NCI-H524 treated with DMSO at 0.1 percent for 48 hours (cell line): ENCODE measurements around the gene C1orf226.

Source experiments
- DNase-seq: peaks from one replicate; lab custom pipeline; 2025; lab: John Stamatoyannopoulos, UW

The C1orf226 gene

DNA sequence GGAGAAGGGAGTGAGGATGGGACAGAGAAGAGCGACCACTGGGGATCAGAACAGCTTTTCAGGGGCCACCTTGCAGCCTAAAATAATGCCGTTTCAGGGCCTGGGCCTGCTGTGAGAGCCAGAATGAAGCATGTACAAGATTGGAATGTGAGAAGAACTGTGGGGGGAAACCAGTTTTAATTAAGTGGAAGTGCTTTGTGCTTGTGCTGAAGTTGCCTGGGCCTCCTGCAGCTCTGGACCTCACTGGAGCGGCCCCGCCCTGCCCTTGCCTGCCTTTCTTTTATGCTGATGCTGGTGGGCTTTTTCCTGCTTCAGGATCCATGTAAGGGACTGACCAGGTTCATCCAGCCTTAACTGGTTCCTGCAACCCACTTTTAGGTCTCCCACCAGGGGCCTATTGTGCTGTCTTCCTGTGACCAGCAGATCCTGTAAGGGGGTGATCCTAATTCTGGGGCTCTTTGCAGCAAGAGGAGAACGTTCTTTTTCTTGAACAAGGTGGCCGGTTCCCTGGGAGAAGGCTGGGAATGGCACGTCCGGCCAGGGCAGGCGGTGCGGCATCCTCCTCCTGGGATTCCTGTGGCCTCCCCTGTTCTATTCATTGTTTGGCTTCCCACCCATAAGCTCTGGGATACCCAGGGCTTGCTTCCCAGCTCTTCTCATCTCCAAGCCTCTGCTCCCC, 3.2 kb downstream of the C1orf226 start:
- no peak for DNase-seq

DNA sequence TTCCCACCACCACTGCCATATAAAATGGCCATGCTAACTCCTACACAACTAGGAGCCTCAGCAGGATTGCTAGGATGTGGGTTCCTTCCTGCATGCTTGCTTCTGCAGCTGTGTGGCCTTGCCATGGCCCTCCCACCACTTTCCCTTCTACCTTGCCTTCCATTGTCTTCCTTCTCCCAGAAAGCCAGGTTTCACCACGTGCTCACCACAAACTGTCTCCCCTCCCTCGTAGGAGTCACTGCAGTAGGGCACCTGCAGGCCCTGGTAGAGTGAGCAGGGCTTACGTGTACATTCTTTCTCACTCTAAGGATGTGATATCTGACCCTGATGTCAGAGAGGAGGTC, 3.7 kb downstream of the C1orf226 start:
- DNase-seq, result no peak

DNA sequence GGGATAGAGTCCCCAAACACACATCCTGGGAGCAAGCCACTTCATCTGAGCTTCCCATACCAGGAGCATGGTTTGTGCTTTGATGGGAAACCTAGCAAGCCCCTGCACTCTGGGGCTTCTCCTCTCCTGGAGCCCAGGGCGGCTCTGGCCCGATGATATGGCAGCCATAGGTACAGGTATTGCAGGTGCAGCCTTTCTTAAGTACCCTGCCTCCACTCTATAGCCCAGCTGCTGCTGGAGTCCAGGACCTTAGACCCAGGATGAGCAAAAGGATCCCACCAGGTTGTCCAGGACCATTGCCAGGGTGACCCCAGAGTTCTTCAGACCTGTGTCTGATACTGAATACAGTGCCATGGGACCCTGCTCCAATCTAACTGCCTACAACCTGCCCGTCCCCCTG, 4.2 kb downstream of the C1orf226 start:
- no peak for DNase-seq

DNA sequence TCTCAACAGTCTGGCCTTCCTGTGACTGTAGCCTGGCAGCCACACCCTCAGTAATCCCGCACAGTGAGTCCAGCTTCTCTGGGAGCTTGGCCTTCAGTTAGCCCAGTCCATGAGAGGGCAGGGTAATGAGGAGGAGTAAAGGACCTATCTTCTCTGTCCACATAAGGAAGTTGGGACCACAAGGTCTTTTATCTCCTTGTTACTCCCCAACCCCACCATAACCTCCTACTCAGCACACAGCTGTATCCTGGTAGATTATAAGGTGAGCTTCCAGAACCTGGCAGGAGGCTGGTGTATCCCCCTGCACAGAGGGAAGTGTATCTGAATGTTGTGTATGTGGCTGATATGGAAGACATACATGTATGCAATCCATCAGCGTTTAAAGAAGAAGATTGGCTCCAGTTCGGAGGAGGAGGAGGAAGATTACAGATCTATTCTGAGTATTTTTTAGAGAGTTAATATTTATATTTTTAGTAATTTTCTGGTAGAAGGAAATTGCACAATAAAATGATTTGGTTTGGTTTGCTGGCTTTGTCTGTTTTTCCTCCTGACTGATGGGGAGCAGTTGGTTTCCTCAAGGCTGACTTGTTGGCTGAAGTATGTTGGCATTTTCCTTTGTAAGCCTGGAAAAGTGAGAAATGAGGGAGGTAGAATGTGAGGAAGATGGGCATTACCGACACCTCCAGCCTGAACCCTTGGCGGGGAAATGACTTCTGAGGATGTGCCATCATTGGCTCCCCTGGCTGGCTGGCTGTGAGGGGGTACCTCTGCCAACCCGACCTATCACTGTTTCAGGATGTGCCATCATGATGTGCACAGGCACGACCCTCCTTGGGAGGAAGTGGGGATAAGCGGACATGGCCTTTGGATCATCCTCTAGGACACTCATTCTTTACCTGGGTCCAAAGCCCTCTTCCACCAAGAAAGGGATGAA, 5.0 kb downstream of the C1orf226 start:
- DNase-seq, result no peak

GRCh38 chr1:162387226-162388082, 5.9 kb downstream of the C1orf226 start:
- DNase-seq, result no peak

GRCh38 chr1:162388083-162388594, 6.6 kb downstream of the C1orf226 start:
- no peak for DNase-seq

DNA sequence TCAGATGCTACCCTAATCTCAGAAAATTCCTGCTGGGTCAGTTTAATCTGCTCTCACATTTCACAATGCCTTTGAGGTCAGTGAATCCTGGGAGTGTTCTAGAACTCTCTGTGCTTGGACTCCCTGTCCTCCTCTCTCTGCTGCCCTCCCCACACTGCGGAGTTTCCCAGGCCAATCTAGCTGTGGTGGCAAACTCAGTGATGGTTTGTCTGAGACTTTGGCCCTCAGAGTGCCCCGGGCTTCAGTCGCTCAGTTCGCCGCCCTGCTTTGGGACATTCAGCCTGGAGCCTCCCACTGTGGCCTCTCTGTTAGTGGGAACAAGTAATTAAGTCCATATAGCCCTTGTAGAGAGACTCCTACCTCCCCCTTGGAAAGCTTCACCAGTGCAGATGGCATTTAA, 7.1 kb downstream of the C1orf226 start:
- no peak for DNase-seq

- peak; percentile 22 for DNase-seq
Observed at GRCh38 chr1:162389021-162389818, 7.7 kb downstream of the C1orf226 start.

- DNase-seq, result no peak
Observed at GRCh38 chr1:162389971-162390370, 8.4 kb downstream of the C1orf226 start.

DNA sequence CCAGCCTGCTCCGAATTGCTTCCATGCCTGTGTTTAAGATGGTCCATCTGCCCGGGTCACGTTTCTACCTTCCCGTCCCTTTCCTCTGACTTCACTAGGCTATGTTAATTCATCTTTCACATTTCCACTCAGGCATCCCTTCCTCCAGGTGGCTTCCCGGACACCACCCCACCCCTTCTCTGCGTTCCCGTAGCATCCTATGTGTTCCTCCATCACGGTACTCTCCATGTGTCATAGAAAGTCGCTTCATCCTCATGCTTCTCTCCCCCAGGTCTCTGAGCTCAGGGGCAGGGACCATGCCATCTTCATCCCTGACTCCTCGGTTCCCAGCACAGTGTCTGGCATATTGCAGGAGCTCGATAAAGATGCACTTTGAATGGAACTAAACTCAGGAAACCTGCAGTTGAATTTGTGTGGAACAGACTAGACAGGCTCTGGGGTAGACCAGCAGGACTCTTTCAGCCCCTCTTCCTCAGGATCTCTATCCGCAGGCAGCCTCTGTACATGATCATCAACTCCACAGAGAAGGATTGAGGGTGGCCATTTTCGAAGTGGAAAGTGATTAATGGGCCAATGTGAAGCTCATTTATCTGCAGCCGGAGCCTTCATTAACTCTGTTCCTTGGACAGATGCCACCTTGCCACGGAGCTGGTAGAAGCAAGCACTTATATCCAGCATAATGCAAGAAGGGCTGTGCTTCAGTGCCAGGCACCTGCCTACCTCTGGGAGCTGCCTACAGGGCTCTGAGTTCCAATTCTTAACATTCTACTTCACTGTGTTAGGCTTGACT, 9.1 kb downstream of the C1orf226 start:
- DNase-seq, result no peak

GRCh38 chr1:162391790-162392563, 10.4 kb downstream of the C1orf226 start:
- DNase-seq, result peak; percentile 66

DNA sequence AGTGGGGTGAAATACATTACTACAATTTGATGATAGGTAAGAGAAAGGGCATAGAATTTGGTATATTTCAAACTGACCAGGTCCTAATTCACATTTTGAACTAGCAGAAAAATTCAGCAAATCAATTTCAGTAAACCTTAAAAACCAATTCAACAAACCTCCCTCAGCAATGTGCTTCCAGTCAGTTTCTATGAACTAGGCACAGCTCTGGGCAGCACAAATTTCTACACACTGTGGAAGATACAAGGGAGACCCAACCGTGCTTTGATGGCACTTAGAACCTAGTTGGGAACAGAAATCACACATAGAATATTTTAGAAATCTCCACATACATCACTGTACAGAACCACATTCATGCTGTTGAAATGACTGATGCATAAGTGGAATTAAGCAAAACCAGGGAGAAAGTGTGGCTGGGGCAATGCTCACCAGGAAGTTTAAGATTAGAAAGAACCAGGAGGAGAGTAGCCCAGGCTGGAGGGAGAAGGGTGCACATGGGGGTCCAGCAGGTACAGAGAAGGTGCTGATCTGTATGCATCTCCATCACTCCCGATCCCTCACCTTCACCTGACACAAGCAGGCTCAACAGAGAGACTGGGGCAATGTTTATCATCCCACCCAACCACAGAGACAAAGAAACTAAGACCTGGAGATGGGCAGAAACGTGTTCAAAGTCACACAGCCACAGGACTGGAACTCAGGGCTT, 14.8 kb downstream of the C1orf226 start:
- no peak for DNase-seq

DNA sequence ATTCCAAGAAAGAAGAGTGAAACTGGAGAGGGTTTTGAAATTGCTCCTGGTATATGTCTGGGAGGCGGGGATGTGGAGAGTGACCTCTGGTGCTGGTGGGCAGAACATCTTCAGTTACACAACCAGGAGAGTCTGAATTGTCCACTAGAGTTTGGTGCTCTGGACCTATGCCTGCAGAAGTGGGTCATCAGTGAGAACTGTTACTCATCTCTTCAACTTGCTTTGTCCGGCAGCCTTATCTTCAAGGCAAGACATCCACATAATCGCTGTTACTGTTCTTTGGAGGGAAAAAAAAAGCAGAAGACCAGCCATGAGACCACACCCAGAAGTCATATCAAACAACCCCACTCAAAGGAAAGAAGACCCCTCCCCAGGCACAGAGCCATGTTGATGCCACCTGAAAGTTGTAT, 15.5 kb downstream of the C1orf226 start:
- no peak for DNase-seq

- DNase-seq, result no peak
Observed at GRCh38 chr1:162397943-162398560, 16.5 kb downstream of the C1orf226 start.

GRCh38 chr1:162398999-162399580, 17.6 kb downstream of the C1orf226 start:
- no peak for DNase-seq

DNA sequence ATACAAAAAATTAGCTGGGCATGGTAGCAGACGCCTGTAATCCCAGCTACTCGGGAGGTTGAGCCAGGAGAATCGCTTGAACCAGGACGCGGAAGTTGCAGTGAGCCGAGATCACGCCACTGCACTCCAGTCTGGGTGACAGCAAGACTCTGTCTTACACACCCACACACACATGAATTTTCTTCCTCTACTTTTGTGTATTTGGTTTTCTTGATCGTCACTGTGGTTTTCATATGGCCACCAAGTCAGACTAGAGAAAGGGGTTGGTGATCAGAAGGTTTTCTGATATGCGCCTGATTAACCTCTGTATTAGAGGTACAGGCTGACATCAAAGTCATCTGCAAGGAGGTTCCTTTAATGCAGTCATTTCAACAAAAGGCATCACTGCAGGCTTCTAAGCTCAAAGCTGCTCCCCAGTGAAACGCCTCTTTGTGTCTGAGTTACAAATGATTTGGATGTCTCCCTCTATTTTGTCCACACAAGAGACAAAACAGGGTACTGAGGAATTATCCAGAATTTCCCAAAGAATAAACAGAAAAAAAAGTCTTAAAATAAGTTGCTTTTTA, 19.3 kb downstream of the C1orf226 start:
- DNase-seq, result no peak

- DNase-seq, result no peak
Observed at GRCh38 chr1:162404550-162405160, 23.1 kb downstream of the C1orf226 start.

DNA sequence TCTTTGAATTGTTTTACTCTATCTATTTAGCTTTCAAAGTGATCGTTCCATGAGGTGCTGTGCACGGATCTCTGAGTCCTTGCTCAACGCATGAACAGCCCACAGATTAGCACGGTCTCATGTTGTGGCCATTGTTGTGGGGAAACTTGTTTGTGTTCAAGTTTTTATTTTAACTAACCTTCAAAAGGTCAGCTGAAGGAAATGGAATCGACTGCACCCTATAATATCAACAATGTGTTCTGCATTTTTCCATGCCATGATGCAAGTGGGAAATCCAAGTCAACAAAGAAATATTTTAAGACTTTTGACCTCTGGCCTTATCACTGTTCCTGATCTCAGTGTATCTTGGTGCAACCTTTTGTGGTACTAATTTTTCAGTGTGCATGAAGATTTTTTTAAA, 24.3 kb downstream of the C1orf226 start:
- DNase-seq, result no peak
